Caki2 (cell line): ENCODE results near the gene CAPNS1. TPM values are rescaled to one million over a fixed set of nuclear protein-coding genes. Genes with fewer than 3 reads are reported as not detected.
A peak's percentile ranks its signal among the peaks of the same experiment; 100 is the strongest.

ENCODE experiments used
- DNase-seq: peaks from one replicate; pipeline ENCODE4 v3.0.0-alpha.2; 2015; ENCODE audit warnings: low read depth
- in situ Hi-C: cut with HindIII; loops from 2 replicates; pipeline ENCODE4 v1.10.0; 2016; ENCODE audit warnings: low sequenced_read_pairs, low pct_unique_long_range_greater_than_20kb, mixed read lengths
- total RNA-seq: library from RNA; depleted of rRNA; stranded (reverse); fragments of >200 nt; shearing (Covaris generic); gene quantifications from 2 replicates; pipeline ENCODE4 v1.2.3, GENCODE V29; 2014; ENCODE audit warnings: low replicate concordance; rRNA removed

Gene CAPNS1
- total RNA-seq = 218 and 288 TPM in 2 replicates

GRCh38 chr19:36139473-36140303 is at the start of gene CAPNS1:
CAPNS1 (plus strand) TSS chr19:36140066; CDS start chr19:36141012, 946 bp downstream.
- in situ Hi-C loops = no loop called here
- peak; percentile 97 for DNase-seq

- no peak for DNase-seq
- in situ Hi-C loops = no loop called here
Observed at GRCh38 chr19:36090910-36091695, 48.8 kb upstream of the CAPNS1 start.

- in situ Hi-C loops = no loop called here
- DNase-seq = no peak
Observed at GRCh38 chr19:36092566-36092965, 47.3 kb upstream of the CAPNS1 start.

DNA sequence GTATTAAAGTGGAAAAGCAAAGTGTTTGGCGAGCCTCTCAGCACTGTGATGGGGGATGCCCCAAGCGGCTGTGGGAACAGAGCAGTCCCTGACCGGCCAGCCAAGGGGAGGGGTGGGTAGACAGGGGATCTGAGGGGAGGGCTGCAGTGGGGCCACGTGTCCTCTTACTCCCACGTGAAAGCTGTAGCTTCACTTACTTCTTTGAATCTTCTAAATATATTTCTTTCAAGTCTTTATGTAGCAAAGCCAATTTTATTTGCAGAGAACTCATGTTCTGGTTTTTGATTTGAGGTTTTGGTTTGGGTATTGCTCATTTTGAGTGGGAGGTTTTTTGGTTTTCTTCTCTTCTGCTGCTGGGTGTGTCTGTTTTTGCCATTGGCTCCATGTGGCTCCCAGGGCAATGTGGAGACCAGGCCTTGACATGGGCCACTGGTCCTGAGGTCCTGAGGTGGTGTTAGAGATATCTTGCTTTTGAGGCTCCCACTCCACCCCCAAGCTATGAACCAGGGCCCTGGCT is 46.7 kb upstream of the CAPNS1 start:
- in situ Hi-C loops = no loop called here
- no peak for DNase-seq

DNA sequence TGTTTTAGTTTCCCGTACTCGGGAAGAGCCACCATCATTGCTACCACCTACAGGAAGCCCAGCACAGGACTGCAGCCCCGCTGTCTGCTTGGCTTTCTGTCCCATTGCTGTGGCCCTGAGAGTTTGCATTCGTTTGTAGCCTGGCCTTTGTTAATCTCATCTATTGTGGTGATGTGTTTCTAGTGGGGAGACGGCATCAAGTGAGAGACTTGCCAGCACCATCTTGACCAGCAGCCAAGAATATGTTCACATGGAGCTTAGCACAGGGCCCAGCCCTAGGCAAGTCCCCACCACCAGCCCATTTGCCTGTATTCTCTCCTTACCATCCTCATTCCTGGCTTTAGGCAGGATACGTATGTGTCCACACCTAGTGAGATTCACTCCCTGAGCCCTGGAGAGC is 46.2 kb upstream of the CAPNS1 start:
- in situ Hi-C loops = no loop called here

DNA sequence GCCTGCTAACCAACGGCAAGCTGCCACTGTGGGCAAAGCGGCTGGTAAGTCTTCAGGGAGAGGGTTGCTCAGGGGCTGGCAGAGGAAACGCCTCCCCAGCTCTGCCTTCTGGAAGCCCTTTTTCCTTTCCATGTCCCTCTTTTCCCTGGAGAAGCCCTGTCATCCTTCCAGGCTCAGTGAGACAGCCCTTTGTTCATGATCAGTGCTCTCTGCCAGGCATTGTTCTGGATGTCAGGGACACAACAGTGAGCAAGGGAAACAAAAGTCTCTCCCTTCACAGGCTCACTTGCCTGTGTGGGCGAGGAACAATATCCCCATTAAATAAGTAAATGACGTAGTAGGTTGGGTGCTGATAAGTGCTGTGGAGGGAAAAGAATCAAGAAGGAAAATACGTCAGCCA is 42.8 kb upstream of the CAPNS1 start:
- in situ Hi-C loops = no loop called here
- no peak for DNase-seq

More for the DNA sequence above, 46.2 kb upstream of the CAPNS1 start:
- no peak for DNase-seq

- no peak for DNase-seq
- in situ Hi-C loops = no loop called here
Observed at GRCh38 chr19:36099166-36099785, 40.6 kb upstream of the CAPNS1 start.

DNA sequence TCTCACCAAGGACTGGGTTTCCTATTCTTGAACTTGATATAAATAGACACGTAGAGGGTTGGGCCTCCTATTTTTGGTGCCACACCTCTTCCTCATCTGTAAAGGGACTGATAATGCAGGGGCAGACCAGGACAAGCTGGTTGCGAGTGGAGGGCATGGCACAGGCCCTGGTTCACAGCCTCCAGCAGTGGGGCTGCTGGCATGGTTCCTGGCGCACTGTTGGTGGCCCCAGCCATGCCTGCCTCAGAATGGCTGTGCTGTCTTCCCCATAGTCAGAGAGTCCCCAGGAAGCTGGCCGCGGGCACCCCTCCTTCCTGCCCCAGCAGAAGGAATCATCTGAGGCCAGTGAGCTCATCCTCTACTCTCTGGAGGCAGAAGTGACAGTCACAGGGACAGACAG is 39.4 kb upstream of the CAPNS1 start:
- in situ Hi-C loops = no loop called here
- DNase-seq = no peak

DNA sequence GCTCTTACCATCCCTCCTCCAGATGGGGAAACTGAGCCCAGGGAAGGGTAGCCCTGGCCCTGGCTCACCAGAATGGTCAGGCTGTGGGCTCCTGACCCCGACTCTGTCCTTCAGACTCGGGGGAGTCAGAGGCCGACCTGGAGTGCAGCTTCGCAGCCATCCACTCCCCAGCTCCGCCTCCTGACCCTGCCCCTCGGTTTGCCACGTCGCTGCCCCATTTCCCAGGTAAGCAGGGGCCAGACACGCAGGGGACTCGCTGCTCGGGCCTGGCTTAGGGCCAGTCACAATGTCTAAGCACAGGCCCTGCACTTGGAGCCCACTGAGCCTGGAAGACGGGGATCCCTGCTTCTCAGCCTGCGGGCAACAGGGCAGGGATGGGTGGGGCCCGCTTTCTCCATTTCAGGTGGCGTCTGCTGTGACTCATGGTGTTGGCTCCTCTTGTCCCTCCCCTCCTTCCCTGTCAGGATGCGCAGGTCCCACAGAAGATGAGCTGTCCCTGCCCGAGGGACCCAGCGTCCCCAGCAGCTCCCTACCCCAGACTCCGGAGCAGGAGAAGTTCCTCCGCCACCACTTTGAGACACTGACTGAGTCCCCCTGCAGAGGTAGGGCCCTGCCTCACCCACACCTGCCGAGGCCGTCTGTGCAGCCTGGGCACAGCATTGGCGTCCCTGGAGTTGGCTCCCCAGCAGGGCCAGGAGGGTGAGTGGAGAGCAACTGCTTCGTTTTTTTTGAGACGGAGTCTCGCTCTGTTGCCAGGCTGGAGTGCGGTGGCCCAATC is 38.1 kb upstream of the CAPNS1 start:
- no peak for DNase-seq
- in situ Hi-C loops = no loop called here

DNA sequence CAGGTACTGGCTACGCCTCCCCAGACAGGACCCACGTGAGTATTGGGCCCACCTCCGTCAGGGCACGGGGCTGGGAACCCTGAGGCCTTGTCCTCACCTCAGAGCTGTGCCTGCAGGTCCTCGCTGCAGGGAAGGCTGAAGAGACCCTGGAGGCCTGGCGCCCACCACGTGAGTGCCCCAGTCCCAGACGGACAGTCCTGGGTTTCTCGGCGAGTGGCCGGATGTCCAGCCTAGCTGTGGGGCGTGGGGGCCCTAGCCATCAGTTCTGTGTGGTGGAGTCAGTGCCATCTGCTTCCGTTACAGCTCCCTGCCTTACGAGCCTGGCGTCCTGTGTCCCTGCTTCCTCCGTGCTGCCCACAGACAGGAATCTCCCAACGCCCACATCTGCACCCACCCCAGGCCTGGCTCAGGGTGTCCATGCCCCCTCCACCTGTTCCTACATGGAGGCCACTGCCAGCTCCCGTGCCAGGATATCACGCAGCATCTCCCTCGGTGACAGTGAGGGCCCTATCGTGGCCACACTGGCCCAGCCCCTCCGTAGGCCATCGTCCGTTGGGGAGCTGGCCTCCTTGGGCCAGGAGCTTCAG is 36.7 kb upstream of the CAPNS1 start:
- no peak for DNase-seq
- in situ Hi-C loops = no loop called here

DNA sequence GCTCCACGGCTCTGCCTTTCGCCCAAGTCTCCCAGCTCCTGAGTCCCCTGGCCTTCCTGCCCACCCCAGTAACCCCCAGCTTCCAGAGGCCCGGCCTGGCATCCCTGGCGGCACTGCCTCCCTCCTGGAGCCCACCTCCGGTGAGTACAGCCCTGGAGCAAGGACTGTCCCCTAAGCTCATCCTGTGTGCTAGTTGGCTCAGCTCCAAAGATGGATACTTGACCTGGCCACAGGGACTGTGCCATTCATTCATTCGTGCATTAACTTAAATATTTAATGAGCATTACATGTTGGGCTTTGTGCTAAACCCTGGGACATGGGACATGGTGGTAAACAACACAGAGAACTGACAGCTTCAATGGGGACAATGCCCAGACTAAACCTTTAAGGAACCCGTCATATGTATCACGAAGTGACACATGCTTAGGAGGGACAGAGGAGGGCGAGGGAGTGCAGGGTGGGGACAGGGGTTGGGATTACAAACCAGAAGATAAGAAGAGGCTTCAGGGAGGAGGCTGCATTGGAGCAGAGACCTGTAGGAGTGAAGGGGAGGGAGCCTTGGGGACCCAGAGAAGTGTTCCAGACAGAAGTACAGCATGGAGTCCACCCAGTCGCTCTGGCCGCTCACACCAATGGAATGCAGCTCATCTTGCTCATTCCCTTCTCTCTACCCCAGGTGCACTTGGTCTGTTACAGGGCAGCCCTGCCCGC is 35.9 kb upstream of the CAPNS1 start:
- in situ Hi-C loops = no loop called here
- DNase-seq = no peak

GRCh38 chr19:36106441-36106840 is 33.4 kb upstream of the CAPNS1 start:
- no peak for DNase-seq
- in situ Hi-C loops = no loop called here

- in situ Hi-C loops = no loop called here
- DNase-seq = no peak
Observed at GRCh38 chr19:36106991-36107390, 32.9 kb upstream of the CAPNS1 start.

DNA sequence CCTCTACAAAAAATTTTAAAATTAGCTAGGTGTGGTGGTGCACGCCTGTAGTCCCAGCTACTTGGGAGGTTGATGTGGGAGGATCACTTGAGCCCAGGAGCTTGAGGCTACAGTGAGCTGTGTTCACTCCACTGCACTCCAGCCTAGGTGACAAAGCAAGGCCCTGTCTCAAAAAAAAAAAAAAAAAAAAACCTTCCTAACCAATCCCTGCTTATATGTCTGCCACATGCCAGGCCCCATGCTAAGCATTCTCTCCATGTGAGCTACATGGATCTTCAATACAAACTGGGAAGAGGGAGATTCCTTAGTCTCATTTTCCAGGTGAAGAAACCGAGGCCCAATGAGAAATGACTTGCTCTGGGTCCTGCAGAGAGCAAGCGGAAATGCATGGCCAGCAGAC is 31.2 kb upstream of the CAPNS1 start:
- in situ Hi-C loops = no loop called here
- no peak for DNase-seq

DNA sequence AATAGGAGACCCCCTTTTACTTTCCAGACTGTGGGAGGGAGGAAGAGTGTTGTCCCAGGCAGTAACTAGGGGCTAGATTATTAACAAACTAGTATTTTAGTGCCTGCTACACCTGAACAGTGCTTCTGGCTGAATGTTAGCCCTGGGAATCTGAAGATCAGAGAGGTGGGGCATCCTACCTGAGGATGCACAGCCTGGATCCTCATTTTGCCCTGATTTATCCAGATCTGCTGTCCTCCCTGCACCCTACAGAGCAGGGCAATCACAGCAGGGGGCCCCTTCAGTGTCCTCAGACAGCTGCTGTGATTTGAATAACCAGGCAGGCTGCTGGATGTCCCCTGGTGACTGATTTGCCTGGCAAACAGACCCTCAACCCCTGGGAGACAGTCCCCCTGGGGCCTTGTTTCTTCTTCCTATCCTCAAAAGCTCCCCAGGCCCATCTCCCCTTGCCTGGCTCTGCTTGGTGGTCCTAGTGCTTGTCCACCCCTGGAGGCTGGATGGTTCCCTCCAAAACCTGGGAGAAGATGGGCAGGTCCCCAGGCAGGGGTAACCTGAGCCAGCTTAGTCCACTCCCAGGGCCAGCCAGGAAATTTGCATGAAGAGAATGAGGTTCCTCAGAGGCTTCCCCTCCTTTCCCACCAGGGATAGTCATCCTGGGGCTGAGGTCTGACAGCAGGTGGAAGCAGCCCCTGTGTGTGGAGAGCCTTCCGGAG is 29.2 kb upstream of the CAPNS1 start, which contains the start of gene OVOL3:
TSS of gene OVOL3 (plus strand) at position 657 of the 713 bp plus-strand sequence. CDS start 60 bp downstream, outside the sequence.
- in situ Hi-C loops = no loop called here
- DNase-seq = no peak

- in situ Hi-C loops = no loop called here
- DNase-seq = no peak
Observed at GRCh38 chr19:36111200-36111539, 28.7 kb upstream of the CAPNS1 start.

DNA sequence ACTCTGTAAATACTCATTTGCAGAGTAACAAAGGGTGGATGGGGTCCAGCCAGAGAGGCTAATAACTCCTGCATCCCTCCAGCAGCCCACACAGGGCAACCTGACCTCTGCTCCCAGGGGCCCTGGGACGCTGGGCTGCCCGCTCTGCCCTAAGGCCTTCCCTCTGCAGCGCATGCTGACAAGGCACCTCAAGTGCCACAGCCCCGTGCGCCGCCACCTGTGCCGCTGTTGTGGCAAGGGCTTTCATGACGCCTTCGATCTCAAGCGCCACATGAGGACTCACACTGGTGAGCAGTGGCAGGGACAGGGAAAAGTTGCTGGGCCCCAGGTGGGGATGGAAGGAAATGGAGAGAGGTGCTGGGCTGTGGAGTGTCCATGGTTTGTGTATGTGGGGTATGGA is 27.2 kb upstream of the CAPNS1 start:
- no peak for DNase-seq
- in situ Hi-C loops = no loop called here
